GM20000 (cell line): ENCODE measurements around the gene LINGO3.

Experiments used
- DNase-seq: peaks from one replicate; pipeline ENCODE4 v3.0.0; 2012; ENCODE audit warnings: low spot score
- CTCF ChIP-seq: IDR thresholded peaks from 2 replicates; pipeline ENCODE4 v1.5.1; 2012; ENCODE audit warnings: mild to moderate bottlenecking, control low read depth; ENCODE audit errors: extremely low read depth, missing control alignments

Gene LINGO3

GRCh38 chr19:2317756-2318155 is 9.8 kb upstream of the LINGO3 start:
- no peak for TF ChIP-seq CTCF
- no peak for DNase-seq

DNA sequence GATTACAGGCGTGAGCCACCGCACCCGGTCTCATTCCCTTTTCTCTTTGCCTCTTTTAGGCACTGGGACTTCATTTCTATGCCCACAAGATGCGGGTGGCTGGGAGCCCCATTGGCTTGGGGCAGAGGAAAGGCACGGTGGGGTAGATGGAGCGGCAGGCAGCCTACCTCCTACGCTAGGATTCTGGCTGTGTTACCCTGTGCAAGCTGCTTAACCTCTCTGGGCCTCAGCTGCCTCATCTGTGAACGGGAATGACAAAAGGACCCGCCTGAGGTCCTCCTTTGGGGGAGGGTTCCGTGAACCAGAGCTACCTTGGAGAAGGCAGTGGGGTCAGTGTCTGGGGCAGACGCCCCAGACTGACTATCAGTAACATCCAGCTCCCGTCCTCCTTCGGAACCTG is 9.3 kb upstream of the LINGO3 start:
- TF ChIP-seq CTCF = no peak
- no peak for DNase-seq

DNA sequence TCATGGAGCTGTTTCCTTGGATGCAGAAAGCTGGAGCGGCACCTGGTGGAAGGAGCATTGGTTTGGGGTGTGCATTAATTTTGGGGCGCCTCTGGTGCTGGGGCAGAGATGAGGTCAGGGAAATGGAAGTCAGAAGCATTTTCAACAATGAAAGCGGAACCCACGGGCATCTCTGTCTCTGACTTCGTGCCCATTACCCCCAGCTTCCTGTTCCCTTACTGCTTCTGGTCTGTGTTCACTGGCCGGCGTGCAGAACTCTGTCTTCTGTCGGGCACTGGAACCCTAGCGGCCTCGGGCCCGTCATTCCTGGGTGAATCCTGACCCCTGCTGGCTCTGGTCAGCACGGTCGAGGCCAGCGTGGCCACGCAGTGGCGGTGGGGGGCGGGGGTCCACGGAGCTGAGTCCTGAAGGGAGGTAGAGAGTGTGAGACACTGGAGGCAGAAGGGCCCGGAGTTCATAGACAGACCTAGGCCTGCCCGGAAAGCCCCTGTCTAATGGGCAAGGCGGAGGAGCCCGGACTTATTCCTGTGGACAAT is 7.9 kb upstream of the LINGO3 start:
- peak; percentile 72 for DNase-seq
- peak; percentile 19 for TF ChIP-seq CTCF

GRCh38 chr19:2315121-2315817 is 7.3 kb upstream of the LINGO3 start:
- no peak for TF ChIP-seq CTCF
- no peak for DNase-seq

- no peak for TF ChIP-seq CTCF
- no peak for DNase-seq
These were observed 5.0 kb upstream of the LINGO3 start for GRCh38 chr19:2312820-2313501.

GRCh38 chr19:2311093-2311492 is 3.1 kb upstream of the LINGO3 start:
- no peak for TF ChIP-seq CTCF
- no peak for DNase-seq

GRCh38 chr19:2309734-2310362 is 1.9 kb upstream of the LINGO3 start:
- TF ChIP-seq CTCF = no peak
- DNase-seq = no peak
